ENCODE data around the gene PCDHB11.
"Not testable (repeated sequence)": the region's sequence is repeated elsewhere in the genome, so short reads cannot be mapped to it uniquely, and the experiment has no call there.

PCDHB11 gene

DNA sequence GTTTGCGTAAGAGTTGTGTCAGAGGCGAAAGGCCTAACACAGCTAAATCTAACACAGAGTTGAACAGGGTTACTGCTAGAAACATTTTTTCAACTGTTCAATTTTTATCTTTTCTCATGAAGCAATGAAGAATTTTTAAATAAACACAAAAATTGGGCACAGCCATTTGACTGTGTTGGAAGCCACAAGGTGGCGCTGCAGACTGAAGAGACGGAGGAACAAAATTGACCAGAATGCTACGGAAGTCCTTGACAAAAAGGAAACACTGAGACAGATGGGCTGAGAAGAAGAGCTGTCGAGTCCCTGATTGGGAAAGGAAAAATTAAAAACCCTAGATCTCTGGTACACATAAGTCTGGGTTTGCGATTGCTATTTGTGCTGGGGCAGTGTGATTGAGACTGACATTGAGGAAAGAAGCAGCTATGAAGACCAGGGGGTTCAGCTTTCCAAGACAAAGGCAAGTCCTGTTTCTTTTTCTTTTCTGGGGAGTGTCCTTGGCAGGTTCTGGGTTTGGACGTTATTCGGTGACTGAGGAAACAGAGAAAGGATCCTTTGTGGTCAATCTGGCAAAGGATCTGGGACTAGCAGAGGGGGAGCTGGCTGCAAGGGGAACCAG, 12.4 kb upstream of the PCDHB11 start, which contains the start of gene PCDHB9:
Gene PCDHB9, plus strand, starts transcription at position 265 of the 616 bp plus-strand sequence. Its CDS starts 158 bp downstream, at position 423.
- DNase-seq (ENCODE audit: low read depth) = peak; percentile 10

DNA sequence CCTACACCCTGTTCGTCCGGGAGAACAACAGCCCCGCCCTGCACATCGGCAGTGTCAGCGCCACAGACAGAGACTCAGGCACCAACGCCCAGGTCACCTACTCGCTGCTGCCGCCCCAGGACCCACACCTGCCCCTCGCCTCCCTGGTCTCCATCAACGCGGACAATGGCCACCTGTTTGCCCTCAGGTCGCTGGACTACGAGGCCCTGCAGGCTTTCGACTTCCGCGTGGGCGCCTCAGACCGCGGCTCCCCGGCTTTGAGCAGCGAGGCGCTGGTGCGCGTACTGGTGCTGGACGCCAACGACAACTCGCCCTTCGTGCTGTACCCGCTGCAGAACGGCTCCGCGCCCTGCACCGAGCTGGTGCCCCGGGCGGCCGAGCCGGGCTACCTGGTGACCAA, 10.7 kb upstream of the PCDHB11 start:
- not testable (repeated sequence) for DNase-seq (ENCODE audit: low read depth)

DNA sequence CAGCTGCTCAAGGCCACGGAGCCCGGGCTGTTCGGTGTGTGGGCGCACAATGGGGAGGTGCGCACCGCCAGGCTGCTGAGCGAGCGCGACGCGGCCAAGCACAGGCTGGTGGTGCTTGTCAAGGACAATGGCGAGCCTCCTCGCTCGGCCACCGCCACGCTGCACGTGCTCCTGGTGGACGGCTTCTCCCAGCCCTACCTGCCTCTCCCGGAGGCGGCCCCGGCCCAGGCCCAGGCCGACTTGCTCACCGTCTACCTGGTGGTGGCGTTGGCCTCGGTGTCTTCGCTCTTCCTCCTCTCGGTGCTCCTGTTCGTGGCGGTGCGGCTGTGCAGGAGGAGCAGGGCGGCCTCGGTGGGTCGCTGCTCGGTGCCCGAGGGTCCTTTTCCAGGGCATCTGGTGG, 10.3 kb upstream of the PCDHB11 start:
- not testable (repeated sequence) for DNase-seq (ENCODE audit: low read depth)

DNA sequence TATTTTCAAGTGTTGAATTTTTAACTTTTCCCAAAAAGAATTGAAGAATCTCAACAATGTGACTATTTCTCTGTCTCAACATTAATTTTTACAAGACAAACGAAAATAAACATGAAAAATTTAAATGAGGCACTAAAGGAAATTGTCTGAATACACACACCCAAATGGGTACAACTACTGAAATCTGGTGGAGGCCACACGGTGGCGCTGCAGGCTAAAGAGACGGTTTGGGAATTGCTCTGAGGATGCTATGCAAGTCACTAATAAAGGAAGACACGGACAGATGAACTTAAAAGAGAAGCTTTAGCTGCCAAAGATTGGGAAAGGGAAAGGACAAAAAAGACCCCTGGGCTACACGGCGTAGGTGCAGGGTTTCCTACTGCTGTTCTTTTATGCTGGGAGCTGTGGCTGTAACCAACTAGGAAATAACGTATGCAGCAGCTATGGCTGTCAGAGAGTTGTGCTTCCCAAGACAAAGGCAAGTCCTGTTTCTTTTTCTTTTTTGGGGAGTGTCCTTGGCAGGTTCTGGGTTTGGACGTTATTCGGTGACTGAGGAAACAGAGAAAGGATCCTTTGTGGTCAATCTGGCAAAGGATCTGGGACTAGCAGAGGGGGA, 7.2 kb upstream of the PCDHB11 start, which contains the start of gene PCDHB10:
Gene PCDHB10, plus strand, starts transcription at position 244 of the 616 bp plus-strand sequence. Its CDS starts 200 bp downstream, at position 444.
- DNase-seq (ENCODE audit: low read depth) = no peak

DNA sequence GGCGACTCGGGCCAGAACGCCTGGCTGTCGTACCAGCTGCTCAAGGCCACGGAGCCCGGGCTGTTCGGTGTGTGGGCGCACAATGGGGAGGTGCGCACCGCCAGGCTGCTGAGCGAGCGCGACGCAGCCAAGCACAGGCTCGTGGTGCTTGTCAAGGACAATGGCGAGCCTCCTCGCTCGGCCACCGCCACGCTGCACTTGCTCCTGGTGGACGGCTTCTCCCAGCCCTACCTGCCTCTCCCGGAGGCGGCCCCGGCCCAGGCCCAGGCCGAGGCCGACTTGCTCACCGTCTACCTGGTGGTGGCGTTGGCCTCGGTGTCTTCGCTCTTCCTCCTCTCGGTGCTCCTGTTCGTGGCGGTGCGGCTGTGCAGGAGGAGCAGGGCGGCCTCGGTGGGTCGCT, 5.1 kb upstream of the PCDHB11 start:
- DNase-seq (ENCODE audit: low read depth) = not testable (repeated sequence)

DNA sequence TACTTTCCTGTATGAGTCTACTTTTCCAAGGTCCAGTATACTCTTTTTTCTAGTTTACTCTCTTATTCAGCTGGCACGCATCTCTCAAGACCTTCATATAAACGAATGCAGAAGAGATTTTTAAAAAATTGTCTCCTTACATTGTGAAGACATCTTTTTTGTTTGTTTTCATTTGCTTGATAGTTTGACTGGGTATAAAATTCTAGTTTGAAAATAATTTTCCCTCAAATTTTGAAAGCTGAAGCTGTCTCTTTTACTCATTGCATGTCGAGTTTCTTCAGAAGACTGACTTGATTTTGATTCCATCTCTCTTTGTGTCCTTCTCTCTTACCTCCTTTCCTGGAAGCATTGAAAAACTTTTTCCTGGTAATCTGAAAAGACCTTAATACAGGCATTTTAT, 3.1 kb upstream of the PCDHB11 start:
- DNase-seq (ENCODE audit: low read depth) = no peak

DNA sequence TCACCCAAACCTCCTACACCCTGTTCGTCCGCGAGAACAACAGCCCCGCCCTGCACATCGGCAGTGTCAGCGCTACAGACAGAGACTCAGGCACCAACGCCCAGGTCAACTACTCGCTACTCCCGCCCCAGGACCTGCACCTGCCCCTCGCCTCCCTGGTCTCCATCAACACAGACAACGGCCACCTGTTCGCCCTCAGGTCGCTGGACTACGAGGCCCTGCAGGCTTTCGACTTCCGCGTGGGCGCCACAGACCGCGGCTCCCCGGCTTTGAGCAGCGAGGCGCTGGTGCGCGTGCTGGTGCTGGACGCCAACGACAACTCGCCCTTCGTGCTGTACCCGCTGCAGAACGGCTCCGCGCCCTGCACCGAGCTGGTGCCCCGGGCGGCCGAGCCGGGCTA, 1.7 kb downstream of the PCDHB11 start:
- not testable (repeated sequence) for DNase-seq (ENCODE audit: low read depth)

DNA sequence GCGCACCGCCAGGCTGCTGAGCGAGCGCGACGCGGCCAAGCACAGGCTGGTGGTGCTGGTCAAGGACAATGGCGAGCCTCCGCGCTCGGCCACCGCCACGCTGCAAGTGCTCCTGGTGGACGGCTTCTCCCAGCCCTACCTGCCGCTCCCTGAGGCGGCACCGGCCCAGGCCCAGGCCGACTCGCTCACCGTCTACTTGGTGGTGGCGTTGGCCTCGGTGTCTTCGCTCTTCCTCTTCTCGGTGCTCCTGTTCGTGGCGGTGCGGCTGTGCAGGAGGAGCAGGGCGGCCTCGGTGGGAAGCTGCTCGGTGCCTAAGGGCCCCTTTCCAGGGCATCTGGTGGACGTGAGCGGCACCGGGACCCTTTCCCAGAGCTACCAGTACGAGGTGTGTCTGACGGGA, 2.2 kb downstream of the PCDHB11 start:
- not testable (repeated sequence) for DNase-seq (ENCODE audit: low read depth)

DNA sequence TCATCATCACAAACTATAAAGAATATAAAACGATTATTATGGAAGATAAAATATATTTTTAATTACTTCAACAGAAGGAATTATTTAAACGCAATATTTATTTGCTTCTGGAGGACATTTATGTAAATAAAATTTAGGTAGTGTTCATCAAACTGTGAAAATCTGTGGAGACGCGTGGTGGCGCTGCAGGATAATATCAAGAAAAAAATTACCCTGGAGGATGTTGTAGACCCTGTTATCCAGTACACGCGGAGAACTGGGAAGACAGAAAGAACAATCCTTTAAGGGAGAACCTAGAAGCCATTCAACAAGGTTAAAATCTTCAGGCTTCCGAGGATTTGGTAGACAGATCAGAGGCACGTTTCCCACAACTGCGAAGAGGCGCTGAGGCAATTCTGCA, 9.1 kb downstream of the PCDHB11 start, which contains the start of gene PCDHB12:
Gene PCDHB12, plus strand, starts transcription at position 242 of the 400 bp plus-strand sequence. CDS start 189 bp downstream, outside the sequence.
- no peak for DNase-seq (ENCODE audit: low read depth)

DNA sequence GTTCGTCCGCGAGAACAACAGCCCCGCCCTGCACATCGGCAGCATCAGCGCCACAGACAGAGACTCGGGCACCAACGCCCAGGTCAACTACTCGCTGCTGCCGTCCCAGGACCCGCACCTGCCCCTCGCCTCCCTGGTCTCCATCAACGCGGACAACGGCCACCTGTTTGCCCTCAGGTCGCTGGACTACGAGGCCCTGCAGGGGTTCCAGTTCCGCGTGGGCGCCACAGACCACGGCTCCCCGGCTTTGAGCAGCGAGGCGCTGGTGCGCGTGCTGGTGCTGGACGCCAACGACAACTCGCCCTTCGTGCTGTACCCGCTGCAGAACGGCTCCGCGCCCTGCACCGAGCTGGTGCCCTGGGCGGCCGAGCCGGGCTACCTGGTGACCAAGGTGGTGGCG, 10.9 kb downstream of the PCDHB11 start:
- DNase-seq (ENCODE audit: low read depth) = not testable (repeated sequence)

DNA sequence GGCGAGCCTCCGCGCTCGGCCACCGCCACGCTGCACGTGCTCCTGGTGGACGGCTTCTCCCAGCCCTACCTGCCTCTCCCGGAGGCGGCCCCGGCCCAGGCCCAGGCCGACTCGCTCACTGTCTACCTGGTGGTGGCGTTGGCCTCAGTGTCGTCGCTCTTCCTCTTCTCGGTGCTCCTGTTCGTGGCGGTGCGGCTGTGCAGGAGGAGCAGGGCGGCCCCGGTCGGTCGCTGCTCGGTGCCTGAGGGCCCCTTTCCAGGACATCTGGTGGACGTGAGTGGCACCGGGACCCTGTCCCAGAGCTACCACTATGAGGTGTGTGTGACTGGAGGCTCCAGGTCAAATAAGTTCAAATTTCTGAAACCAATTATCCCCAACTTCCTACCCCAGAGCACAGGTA, 11.4 kb downstream of the PCDHB11 start:
- not testable (repeated sequence) for DNase-seq (ENCODE audit: low read depth)

DNA sequence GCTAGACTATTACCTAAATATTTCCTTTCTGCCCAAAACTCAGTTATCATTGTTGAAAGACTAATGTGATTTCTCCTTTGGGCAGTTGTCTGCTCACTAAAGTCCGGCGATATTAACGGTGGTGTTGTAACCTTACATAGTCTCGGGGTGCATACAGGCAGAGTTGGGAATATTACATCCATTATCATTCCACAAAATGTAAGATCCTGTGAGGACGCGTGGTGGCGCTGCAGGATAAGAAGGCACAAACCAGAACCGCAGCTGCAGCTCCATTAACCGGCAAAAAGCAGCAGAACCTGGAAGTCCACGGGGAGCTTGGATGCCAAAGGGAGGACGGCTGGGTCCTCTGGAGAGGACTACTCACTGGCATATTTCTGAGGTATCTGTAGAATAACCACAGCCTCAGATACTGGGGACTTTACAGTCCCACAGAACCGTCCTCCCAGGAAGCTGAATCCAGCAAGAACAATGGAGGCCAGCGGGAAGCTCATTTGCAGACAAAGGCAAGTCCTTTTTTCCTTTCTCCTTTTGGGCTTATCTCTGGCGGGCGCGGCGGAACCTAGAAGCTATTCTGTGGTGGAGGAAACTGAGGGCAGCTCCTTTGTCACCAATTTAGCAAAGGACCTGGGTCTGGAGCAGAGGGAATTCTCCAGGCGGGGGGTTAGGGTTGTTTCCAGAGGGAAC, 14.4 kb downstream of the PCDHB11 start, which contains the start of gene PCDHB13:
Gene PCDHB13, plus strand, starts transcription at position 264 of the 684 bp plus-strand sequence. Its CDS starts 205 bp downstream, at position 469.
- DNase-seq (ENCODE audit: low read depth) = not testable (repeated sequence)

DNA sequence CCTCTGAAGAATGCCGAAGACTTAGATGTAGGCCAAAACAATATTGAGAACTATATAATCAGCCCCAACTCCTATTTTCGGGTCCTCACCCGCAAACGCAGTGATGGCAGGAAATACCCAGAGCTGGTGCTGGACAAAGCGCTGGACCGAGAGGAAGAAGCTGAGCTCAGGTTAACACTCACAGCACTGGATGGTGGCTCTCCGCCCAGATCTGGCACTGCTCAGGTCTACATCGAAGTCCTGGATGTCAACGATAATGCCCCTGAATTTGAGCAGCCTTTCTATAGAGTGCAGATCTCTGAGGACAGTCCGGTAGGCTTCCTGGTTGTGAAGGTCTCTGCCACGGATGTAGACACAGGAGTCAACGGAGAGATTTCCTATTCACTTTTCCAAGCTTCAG, 15.2 kb downstream of the PCDHB11 start:
- not testable (repeated sequence) for DNase-seq (ENCODE audit: low read depth)

DNA sequence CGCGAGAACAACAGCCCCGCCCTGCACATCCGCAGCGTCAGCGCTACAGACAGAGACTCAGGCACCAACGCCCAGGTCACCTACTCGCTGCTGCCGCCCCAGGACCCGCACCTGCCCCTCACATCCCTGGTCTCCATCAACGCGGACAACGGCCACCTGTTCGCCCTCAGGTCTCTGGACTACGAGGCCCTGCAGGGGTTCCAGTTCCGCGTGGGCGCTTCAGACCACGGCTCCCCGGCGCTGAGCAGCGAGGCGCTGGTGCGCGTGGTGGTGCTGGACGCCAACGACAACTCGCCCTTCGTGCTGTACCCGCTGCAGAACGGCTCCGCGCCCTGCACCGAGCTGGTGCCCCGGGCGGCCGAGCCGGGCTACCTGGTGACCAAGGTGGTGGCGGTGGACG, 16.1 kb downstream of the PCDHB11 start:
- DNase-seq (ENCODE audit: low read depth) = not testable (repeated sequence)

DNA sequence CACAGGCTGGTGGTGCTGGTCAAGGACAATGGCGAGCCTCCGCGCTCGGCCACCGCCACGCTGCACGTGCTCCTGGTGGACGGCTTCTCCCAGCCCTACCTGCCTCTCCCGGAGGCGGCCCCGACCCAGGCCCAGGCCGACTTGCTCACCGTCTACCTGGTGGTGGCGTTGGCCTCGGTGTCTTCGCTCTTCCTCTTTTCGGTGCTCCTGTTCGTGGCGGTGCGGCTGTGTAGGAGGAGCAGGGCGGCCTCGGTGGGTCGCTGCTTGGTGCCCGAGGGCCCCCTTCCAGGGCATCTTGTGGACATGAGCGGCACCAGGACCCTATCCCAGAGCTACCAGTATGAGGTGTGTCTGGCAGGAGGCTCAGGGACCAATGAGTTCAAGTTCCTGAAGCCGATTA, 16.6 kb downstream of the PCDHB11 start:
- DNase-seq (ENCODE audit: low read depth) = not testable (repeated sequence)

DNA sequence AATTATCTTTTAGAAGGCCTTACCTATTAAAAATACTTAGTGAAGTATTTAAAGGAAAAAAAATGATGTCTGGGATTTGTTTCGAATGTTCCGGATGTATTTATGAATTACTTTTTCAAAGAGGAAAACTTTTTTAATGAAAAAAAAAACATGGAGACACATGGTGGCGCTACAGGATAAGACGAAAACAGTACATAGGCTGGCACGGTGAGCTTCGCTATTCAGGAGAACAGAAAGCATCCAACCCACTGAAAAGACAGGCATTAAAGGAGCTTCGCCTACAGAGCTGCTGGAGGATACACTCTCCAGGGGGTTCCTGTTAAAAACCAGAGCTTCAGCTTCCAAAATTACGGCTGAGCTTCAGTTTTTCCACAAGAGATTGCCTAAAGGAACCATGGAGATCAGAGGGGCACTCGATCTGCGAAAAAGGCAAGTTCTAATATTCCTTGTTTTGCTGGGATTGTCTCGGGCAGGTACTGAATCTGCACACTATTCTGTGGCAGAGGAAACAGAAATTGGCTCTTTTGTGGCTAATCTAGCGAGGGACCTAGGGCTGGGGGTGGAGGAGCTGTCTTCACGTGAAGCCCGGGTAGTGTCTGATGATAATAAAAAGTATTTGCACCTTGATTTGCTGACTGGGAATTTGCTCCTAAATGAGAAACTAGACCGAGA, 23.8 kb downstream of the PCDHB11 start, which contains the start of gene PCDHB14:
Gene PCDHB14, plus strand, starts transcription at position 232 of the 672 bp plus-strand sequence. Its CDS starts 163 bp downstream, at position 395.
- no peak for DNase-seq (ENCODE audit: low read depth)

DNA sequence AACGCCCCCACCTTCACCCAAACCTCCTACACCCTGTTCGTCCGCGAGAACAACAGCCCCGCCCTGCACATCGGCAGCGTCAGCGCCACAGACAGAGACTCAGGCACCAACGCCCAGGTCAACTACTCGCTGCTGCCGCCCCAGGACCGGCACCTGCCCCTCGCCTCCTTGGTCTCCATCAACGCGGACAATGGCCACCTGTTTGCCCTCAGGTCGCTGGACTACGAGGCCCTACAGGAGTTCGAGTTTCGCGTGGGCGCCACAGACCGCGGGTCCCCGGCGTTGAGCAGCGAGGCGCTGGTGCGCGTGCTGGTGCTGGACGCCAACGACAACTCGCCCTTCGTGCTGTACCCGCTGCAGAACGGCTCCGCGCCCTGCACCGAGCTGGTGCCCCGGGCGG, 25.4 kb downstream of the PCDHB11 start:
- DNase-seq (ENCODE audit: low read depth) = not testable (repeated sequence)

DNA sequence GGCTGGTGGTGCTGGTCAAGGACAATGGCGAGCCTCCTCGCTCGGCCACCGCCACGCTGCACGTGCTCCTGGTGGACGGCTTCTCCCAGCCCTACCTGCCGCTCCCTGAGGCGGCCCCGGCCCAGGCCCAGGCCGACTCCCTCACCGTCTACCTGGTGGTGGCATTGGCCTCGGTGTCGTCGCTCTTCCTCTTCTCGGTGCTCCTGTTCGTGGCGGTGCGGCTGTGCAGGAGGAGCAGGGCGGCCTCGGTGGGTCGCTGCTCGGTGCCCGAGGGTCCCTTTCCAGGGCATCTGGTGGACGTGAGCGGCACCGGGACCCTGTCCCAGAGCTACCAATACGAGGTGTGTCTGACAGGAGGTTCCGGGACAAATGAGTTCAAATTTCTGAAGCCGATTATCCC, 26.0 kb downstream of the PCDHB11 start:
- DNase-seq (ENCODE audit: low read depth) = not testable (repeated sequence)

DNA sequence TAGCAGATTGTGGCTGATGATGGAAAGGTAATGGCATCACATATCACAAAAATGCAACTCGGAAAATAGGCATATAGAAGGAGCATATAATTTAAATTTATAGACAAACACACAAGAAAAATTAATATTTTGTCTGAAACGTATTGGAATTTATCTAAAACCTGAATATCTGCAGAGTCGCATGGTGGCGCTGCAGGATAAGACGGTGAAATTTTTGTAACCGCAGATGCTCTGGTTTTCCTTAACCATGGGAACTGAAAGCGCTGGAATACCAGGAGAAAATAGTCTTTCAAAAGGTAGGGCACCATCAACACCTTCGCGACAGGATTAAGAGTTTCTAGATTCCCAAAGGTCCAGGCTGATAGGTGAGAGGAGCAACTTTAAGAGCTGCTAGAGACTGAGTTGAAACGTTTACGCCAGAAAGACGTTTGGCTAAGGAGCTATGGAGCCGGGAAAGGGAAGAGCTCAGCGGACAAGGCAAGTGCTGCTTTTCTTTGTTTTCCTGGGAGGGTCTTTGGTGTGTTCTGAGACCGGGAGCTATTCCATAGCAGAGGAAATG, 34.8 kb downstream of the PCDHB11 start:
- no peak for DNase-seq (ENCODE audit: low read depth)

DNA sequence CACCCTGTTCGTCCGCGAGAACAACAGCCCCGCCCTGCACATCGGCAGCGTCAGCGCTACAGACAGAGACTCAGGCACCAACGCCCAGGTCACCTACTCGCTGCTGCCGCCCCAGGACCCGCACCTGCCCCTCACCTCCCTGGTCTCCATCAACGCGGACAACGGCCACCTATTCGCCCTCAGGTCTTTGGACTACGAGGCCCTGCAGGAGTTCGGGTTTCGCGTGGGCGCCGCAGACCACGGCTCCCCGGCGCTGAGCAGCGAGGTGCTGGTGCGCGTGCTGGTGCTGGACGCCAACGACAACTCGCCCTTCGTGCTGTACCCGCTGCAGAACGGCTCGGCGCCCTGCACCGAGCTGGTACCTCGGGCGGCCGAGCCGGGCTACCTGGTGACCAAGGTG, 36.5 kb downstream of the PCDHB11 start:
- DNase-seq (ENCODE audit: low read depth) = not testable (repeated sequence)

DNA sequence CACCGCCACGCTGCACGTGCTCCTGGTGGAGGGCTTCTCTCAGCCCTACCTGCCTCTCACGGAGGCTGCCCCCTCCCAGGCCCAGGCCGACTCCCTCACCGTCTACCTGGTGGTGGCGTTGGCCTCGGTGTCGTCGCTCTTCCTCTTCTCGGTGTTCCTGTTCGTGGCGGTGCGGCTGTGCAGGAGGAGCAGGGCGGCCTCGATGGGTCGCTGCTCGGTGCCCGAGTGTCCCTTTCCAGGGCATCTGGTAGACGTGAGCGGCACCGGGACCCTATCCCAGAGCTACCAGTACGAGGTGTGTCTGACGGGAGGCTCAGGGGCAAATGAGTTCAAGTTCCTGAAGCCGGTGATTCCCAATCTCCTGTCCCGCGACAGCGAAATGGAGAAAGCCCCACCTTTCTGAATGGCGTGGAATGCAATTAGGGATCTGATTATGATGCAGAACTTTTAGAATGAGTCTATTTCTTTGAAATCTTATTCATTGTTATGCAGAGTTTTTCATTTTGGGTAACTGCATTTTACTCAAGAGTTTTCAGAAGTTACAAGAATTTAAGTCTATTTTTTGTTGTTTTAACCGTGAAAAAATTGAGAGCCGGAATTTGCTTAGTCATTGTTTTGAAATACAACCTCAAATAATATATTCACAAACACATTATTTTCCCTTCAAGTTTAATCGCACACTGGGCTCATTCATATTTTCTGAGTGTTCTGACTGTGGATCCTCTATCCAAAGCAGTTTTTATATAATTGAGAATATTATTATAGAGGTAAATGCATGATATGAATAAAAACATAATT, 37.3 kb downstream of the PCDHB11 start:
- no peak for DNase-seq (ENCODE audit: low read depth)
